ENCODE measurements around the gene BCOR. TPM values are rescaled to one million over a fixed set of nuclear protein-coding genes. Genes with fewer than 3 reads are reported as not detected.
A peak's percentile ranks its signal among the peaks of the same experiment; 100 is the strongest.

The BCOR gene
- total and polyA plus RNA-seq, 9 of the 15 experiments (the other 6 are each of a cell fraction or from before 2014, with no cell fraction given): 27.5 to 113 (median 37.6) TPM

DNA sequence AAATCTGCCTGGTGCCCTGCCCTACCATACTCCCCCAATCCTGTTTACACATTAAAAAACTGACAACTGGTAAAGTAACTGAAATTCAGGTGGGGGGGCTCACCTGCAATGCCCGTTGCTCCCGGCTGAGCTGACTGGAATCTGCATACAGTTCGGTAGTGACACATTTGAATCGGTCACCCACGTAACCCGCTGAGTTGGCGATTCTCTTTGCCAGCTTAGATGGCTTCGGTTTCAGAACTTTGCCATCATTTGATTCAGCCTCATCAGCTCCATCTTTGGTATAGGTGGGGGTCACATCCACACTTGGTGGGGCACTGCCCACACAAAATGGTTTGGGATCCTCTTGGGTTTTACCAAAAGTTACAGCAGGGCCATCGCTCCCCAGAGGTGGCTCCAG is 25.5 kb downstream of the BCOR start (continued):
- TF ChIP-seq EHMT2 (IDR thresholded peaks at IDR 0.05): no peak
- TF ChIP-seq, protein P1, sequence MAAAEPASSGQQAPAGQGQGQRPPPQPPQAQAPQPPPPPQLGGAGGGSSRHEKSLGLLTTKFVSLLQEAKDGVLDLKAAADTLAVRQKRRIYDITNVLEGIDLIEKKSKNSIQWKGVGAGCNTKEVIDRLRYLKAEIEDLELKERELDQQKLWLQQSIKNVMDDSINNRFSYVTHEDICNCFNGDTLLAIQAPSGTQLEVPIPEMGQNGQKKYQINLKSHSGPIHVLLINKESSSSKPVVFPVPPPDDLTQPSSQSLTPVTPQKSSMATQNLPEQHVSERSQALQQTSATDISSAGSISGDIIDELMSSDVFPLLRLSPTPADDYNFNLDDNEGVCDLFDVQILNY (CRISPR knock-in tag; IDR thresholded peaks at IDR 0.05): no peak
- TF ChIP-seq PHTF2 (CRISPR knock-in tag; IDR thresholded peaks at IDR 0.05): no peak
- no peak for TF ChIP-seq EGR1 (conservative IDR thresholded peaks at IDR 0.05)
- no peak for TF ChIP-seq GATAD2B (IDR thresholded peaks at IDR 0.05; ENCODE audit: borderline replicate concordance)
- TF ChIP-seq ZNF780A (CRISPR knock-in tag; IDR thresholded peaks at IDR 0.05): no peak
- TF ChIP-seq MAFF (IDR thresholded peaks at IDR 0.05; ENCODE audit: low read length): peak; percentile 45
- TF ChIP-seq RBM25 (IDR thresholded peaks at IDR 0.05; ENCODE audit: low read depth, low read length, severe bottlenecking): no peak
- TF ChIP-seq HMGN3 (IDR thresholded peaks at IDR 0.05; ENCODE audit: borderline replicate concordance, extremely low read depth, insufficient read length, low read depth, low read length): no peak
- no peak for TF ChIP-seq ZBED1 (IDR thresholded peaks at IDR 0.05)
- TF ChIP-seq, protein P2, sequence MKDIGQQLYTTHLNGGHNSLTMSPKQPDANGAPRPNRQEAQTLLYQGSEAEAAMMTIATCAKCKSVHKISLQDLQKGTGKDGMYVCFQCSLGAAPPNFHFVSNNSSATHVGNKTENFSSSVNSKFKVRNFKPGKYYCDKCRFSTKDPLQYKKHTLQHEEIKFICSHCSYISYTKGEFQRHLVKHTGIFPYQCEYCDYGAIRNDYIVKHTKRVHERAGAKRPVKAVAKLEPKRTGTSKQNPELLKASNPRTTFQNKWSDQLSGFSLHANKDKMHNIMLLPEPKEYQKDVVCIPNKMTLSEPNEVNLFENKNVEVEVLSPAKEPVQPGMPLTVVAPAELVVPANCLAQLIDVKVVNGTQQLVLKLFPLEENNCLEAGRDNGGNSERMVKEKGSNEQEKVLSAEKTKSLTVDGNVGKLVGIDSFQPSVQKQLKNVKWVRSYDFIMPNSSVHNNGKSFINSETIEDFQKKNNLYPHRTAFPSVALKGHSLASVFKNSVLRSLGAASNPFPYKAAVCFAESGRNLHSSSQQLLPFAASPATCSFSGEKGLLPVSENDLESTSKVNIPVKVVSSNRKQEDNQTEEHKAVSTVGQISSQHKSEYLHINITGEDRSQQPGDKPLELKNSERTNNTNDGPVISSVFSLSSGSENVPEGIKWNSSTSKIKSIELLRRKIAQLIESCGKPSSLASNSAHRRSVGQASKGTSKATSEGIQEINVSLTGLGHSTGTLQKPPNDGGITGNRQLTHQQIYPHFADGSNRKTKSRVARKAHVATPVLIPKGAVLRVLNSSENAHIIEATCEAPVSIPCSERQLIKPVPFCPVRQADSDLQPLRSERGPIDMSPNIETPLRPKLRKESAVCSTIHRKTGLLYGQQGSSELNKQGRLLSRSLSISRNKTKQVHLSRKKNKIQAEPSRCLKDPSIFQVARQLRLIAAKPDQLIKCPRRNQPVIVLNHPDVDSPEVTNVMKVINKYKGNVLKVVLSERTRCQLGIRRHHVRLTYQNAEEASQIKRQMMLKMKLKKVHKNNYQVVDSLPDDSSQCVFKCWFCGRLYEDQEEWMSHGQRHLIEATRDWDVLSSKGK (CRISPR knock-in tag; IDR thresholded peaks at IDR 0.05): no peak
- TF ChIP-seq, protein P3, sequence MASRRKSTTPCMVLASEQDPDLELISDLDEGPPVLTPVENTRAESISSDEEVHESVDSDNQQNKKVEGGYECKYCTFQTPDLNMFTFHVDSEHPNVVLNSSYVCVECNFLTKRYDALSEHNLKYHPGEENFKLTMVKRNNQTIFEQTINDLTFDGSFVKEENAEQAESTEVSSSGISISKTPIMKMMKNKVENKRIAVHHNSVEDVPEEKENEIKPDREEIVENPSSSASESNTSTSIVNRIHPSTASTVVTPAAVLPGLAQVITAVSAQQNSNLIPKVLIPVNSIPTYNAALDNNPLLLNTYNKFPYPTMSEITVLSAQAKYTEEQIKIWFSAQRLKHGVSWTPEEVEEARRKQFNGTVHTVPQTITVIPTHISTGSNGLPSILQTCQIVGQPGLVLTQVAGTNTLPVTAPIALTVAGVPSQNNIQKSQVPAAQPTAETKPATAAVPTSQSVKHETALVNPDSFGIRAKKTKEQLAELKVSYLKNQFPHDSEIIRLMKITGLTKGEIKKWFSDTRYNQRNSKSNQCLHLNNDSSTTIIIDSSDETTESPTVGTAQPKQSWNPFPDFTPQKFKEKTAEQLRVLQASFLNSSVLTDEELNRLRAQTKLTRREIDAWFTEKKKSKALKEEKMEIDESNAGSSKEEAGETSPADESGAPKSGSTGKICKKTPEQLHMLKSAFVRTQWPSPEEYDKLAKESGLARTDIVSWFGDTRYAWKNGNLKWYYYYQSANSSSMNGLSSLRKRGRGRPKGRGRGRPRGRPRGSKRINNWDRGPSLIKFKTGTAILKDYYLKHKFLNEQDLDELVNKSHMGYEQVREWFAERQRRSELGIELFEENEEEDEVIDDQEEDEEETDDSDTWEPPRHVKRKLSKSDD (conservative IDR thresholded peaks at IDR 0.05; ENCODE audit: low read length): no peak
- TF ChIP-seq, protein P4, sequence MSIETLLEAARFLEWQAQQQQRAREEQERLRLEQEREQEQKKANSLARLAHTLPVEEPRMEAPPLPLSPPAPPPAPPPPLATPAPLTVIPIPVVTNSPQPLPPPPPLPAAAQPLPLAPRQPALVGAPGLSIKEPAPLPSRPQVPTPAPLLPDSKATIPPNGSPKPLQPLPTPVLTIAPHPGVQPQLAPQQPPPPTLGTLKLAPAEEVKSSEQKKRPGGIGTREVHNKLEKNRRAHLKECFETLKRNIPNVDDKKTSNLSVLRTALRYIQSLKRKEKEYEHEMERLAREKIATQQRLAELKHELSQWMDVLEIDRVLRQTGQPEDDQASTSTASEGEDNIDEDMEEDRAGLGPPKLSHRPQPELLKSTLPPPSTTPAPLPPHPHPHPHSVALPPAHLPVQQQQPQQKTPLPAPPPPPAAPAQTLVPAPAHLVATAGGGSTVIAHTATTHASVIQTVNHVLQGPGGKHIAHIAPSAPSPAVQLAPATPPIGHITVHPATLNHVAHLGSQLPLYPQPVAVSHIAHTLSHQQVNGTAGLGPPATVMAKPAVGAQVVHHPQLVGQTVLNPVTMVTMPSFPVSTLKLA (conservative IDR thresholded peaks at IDR 0.05): no peak
